Glomerular visceral epithelial cell (primary cell): ENCODE results near the gene HTR6.

Experiments
- DNase-seq: peaks from one replicate; pipeline ENCODE4 v3.0.0-alpha.2; 2016; ENCODE audit errors: extremely low spot score

The HTR6 gene

GRCh38 chr1:19720973-19721372 is 56.3 kb downstream of the HTR6 start:
- DNase-seq = no peak

DNA sequence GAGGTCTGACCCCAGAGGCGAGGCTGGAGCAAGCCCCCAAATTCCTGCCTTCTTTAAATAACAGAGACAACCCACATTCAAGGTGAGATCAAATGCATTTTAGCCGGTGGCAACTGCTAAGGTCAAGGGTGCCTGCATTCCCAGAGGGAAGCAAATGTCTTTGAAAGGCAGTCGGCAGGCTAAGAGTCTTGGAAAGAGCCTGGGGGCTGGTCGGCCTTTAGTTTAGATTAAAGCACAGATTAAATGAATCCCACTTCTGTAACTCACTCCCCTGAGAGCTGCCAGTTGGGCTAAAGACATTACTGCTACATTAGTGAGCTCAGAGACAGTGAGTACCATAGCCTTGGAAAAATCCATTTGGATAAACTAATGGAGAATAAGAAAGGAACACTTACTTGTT is 59.2 kb downstream of the HTR6 start:
- no peak for DNase-seq

DNA sequence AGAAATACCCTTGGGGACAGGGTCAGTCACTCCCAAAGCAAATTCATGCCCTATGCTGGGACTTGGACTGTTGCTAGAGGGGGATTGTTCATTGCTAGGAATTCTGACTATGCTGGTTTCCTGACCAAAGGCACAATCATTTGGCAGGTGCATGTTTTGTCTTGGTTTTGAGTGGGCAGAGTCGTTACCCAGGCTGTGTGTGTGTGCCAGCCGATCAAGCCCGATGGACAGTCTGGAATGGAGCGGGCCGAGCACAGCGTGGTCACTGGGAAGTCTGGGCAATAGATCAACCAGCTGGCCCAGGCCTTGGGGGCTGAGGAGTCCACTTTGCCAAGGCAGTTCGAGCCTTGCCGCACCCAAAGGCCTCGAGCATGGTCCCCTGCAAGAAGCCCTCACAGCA is 60.9 kb downstream of the HTR6 start:
- DNase-seq = no peak

DNA sequence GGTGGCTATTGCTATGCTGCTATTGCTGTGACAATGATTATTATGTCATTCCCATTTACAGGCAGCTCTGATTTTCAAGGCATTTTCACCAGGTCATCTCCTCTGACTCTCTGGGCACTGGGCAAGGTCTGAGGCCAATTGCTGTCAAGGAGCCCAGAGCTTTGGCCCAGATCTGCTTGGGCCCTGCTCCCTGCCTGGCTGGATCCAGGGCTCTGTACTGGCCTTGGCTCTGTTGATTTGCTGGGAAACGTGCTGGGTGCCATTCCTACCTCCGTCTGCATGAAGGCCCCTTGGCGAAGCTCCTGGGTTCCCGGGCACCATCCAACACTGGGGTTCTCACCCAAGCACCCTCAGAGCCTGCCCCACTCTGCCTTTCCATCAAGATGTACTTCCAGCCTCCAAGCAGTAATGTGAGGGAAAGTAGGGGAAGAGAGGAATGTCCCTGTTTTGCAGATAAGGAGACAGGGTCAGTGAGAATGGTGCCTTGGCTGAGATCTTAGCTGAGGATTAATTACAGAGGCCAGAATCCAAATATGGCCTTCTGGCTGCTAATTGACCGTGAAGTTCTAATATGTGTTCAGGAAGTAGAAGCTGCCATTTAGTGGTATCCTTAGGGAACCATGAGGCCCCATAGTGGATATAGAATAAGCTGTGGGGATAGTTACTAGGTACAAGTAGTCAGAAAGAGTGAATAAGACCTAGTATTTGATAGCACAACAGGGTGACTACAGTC is 63.9 kb downstream of the HTR6 start:
- no peak for DNase-seq

GRCh38 chr1:19730232-19730631 is 65.6 kb downstream of the HTR6 start:
- DNase-seq = no peak
